Measurements from ENCODE around the gene OPA3.

GRCh38 chr19:45593520-45593919, 8.9 kb upstream of the OPA3 start:
- TF ChIP-seq CTCF (IDR thresholded peaks at IDR 0.05; ENCODE audit: low read length) (no peak), EZH2 (IDR thresholded peaks at IDR 0.05; ENCODE audit: borderline replicate concordance, low read length) (no peak)

Measured in OCI-LY1 (cell line).